HepG2 (cell line): ENCODE results near the gene PEX14. TPM values are rescaled to one million over a fixed set of nuclear protein-coding genes. Genes with fewer than 3 reads are reported as not detected.

Source experiments
- ARNTL ChIP-seq: sonication (generic); formaldehyde crosslinking; IDR thresholded peaks from 2 replicates; pipeline ENCODE4 v1.4.0; 2020; ENCODE audit warnings: mild to moderate bottlenecking, missing genetic modification reagents
- ATF1 ChIP-seq: IDR thresholded peaks from 2 replicates; pipeline ENCODE4 v1.6.1; 2016; ENCODE audit warnings: mild to moderate bottlenecking, control low read depth
- CEBPB ChIP-seq: IDR thresholded peaks from 2 replicates; pipeline ENCODE4 v1.6.1; 2011; ENCODE audit warnings: low read depth, low read length, improper control_type of control experiment, borderline replicate concordance
- ELF4 ChIP-seq: sonication (generic); formaldehyde crosslinking; IDR thresholded peaks from 2 replicates; pipeline ENCODE4 v1.5.0; 2020; ENCODE audit warnings: missing genetic modification reagents, mild to moderate bottlenecking, moderate library complexity, borderline replicate concordance
- HMGXB3 ChIP-seq: sonication (generic); formaldehyde crosslinking; IDR thresholded peaks from 2 replicates; pipeline ENCODE4 v1.4.0; 2020; ENCODE audit warnings: missing genetic modification reagents, borderline replicate concordance
- IKZF4 ChIP-seq: sonication (generic); formaldehyde crosslinking; IDR thresholded peaks from 2 replicates; pipeline ENCODE4 v1.5.1; 2020; ENCODE audit warnings: borderline replicate concordance, mild to moderate bottlenecking, low read depth, missing genetic modification reagents; ENCODE audit errors: not compliant biosample characterization
- IRF1 ChIP-seq: sonication (generic); formaldehyde crosslinking; IDR thresholded peaks from 2 replicates; pipeline ENCODE4 v1.4.0; 2020; ENCODE audit warnings: low read depth, mild to moderate bottlenecking, missing genetic modification reagents
- KLF13 ChIP-seq: sonication (generic); formaldehyde crosslinking; IDR thresholded peaks from 2 replicates; pipeline ENCODE4 v1.4.0; 2020; ENCODE audit warnings: mild to moderate bottlenecking, missing genetic modification reagents
- SMAD9 ChIP-seq: sonication (generic); formaldehyde crosslinking; IDR thresholded peaks from 2 replicates; pipeline ENCODE4 v1.5.1; 2020; ENCODE audit warnings: mild to moderate bottlenecking, missing genetic modification reagents
- TBP ChIP-seq: sonication (generic); formaldehyde crosslinking; IDR thresholded peaks from 2 replicates; pipeline ENCODE4 v1.5.0; 2020; ENCODE audit warnings: missing genetic modification reagents
- THYN1 ChIP-seq: sonication (generic); formaldehyde crosslinking; IDR thresholded peaks from 2 replicates; pipeline ENCODE4 v1.8.1; 2023; ENCODE audit warnings: low read depth, mild to moderate bottlenecking, moderate library complexity, missing genetic modification reagents, borderline replicate concordance
- ZMYM2 ChIP-seq: sonication (generic); formaldehyde crosslinking; IDR thresholded peaks from 2 replicates; pipeline ENCODE4 v1.8.0; 2022; ENCODE audit warnings: mild to moderate bottlenecking, missing genetic modification reagents
- ZNF20 ChIP-seq: sonication (generic); formaldehyde crosslinking; IDR thresholded peaks from 2 replicates; pipeline ENCODE4 v1.4.0; 2020; ENCODE audit warnings: mild to moderate bottlenecking, moderate library complexity, missing genetic modification reagents
- ZNF33B ChIP-seq: sonication (generic); formaldehyde crosslinking; IDR thresholded peaks from 2 replicates; pipeline ENCODE4 v1.5.1; 2020; ENCODE audit warnings: mild to moderate bottlenecking, missing genetic modification reagents
- ZNF350 ChIP-seq: sonication (generic); formaldehyde crosslinking; IDR thresholded peaks from 2 replicates; pipeline ENCODE4 v1.4.0; 2020; ENCODE audit warnings: mild to moderate bottlenecking, low read depth, missing genetic modification reagents, borderline replicate concordance
- ZNF530 ChIP-seq: sonication (generic); formaldehyde crosslinking; IDR thresholded peaks from 2 replicates; pipeline ENCODE4 v1.5.0; 2020; ENCODE audit warnings: low read depth, mild to moderate bottlenecking, missing genetic modification reagents
- ZNF569 ChIP-seq: sonication (generic); formaldehyde crosslinking; IDR thresholded peaks from 2 replicates; pipeline ENCODE4 v1.5.0; 2020; ENCODE audit warnings: mild to moderate bottlenecking, missing genetic modification reagents, moderate library complexity, borderline replicate concordance
- ZNF589 ChIP-seq: sonication (generic); formaldehyde crosslinking; conservative IDR thresholded peaks from 2 replicates; pipeline ENCODE4 v1.8.0; 2022; ENCODE audit warnings: mild to moderate bottlenecking, moderate library complexity, missing genetic modification reagents
- ZNF724P ChIP-seq: sonication (generic); formaldehyde crosslinking; IDR thresholded peaks from 2 replicates; pipeline ENCODE4 v1.8.0; 2022; ENCODE audit warnings: missing genetic modification reagents, borderline replicate concordance
- polyA plus RNA-seq, 8 experiments: library from polyadenylated mRNA; depleted of rRNA in 3 of 8; stranded (reverse) in 7 of 8; unstranded in 1 of 8; fragments of >200 nt; fragmentation: Illumina TruSeq in 4 of 8; extraction: Trizol in 4 of 8; gene quantifications; 2 replicates each; pipeline versions ENCODE4 v1.2.1 to v1.2.3, GENCODE V29; 2011 to 2016; ENCODE audit warnings: low read depth in 4 of 8, missing spikeins in 1 of 8, mixed read lengths in 1 of 8; ENCODE audit not compliant: insufficient read depth in 1 of 8
- total RNA-seq, 5 experiments: library from RNA; depleted of rRNA; stranded (reverse); fragments of >200 nt; fragmentation: Illumina TruSeq; extraction: Trizol; gene quantifications; 2 replicates each; pipeline ENCODE4 v1.2.3, GENCODE V29; 2016; ENCODE audit warnings: low read depth in 1 of 5
- TF ChIP-seq, protein P1 (sequence below): IDR thresholded peaks from 2 replicates; pipeline ENCODE4 v1.6.1; 2012; ENCODE audit warnings: inconsistent platforms
- TF ChIP-seq, protein P2 (sequence below): sonication (generic); formaldehyde crosslinking; IDR thresholded peaks from 2 replicates; pipeline ENCODE4 v1.5.0; 2020; ENCODE audit warnings: mild to moderate bottlenecking, missing genetic modification reagents
- TF ChIP-seq, protein P3 (sequence below): IDR thresholded peaks from 2 replicates; pipeline ENCODE4 v1.6.1; 2016; ENCODE audit warnings: mild to moderate bottlenecking, missing biosample characterization, missing genetic modification reagents

The PEX14 gene
- total and polyA plus RNA-seq, 2 of the 13 experiments (the other 11 are each of a cell fraction or from before 2014, with no cell fraction given), result 6.5 to 9.9 TPM

DNA sequence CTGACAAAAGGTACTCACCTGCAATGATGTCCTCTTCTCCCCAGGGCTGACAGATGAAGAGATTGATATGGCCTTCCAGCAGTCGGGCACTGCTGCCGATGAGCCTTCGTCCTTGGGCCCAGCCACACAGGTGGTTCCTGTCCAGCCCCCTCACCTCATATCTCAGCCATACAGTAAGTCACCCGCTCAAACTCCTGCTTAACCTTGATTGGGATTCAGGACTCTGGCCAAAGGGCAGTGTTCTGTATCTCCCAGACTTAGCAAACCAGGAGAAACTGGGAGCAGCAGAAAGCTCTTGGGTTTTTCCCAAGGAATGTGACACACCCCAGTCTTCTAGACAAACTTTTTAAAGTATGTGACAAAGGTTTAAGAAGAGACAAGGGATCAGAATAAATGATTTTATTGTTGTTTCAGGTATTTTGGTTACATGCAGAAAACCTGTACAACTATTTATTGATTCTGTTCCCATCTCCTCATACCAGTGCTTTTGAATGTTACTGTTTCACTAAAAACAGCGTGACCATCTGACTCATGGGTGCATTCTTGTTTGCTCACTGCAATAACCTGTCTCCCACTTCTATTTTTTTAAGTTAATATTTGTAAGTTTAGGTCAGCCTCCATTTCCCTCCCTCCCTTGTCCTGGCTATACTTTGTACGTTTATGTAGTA, 124.6 kb downstream of the PEX14 start (continued):
- TF ChIP-seq HMGXB3 (CRISPR knock-in tag) (no peak), SMAD9 (no peak), ZNF589 (no peak), ZNF350 (CRISPR knock-in tag) (no peak), IRF1 (no peak), IKZF4 (CRISPR knock-in tag) (no peak), ARNTL (CRISPR knock-in tag) (no peak), ZNF569 (CRISPR knock-in tag) (no peak), ZNF724P (CRISPR knock-in tag) (no peak), CEBPB (no peak), ZMYM2 (CRISPR knock-in tag) (no peak), ZNF530 (CRISPR knock-in tag) (no peak), ATF1 (CRISPR knock-in tag) (no peak), ELF4 (CRISPR knock-in tag) (no peak), ZNF20 (CRISPR knock-in tag) (no peak), TBP (CRISPR knock-in tag) (no peak), ZNF33B (CRISPR knock-in tag) (0 out of 2 replicates have a peak, but pooled peaks have one; percentile 48), THYN1 (no peak), KLF13 (CRISPR knock-in tag) (no peak)
- TF ChIP-seq, protein P1, sequence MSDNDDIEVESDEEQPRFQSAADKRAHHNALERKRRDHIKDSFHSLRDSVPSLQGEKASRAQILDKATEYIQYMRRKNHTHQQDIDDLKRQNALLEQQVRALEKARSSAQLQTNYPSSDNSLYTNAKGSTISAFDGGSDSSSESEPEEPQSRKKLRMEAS, result peak; percentile 93
- TF ChIP-seq, protein P2, sequence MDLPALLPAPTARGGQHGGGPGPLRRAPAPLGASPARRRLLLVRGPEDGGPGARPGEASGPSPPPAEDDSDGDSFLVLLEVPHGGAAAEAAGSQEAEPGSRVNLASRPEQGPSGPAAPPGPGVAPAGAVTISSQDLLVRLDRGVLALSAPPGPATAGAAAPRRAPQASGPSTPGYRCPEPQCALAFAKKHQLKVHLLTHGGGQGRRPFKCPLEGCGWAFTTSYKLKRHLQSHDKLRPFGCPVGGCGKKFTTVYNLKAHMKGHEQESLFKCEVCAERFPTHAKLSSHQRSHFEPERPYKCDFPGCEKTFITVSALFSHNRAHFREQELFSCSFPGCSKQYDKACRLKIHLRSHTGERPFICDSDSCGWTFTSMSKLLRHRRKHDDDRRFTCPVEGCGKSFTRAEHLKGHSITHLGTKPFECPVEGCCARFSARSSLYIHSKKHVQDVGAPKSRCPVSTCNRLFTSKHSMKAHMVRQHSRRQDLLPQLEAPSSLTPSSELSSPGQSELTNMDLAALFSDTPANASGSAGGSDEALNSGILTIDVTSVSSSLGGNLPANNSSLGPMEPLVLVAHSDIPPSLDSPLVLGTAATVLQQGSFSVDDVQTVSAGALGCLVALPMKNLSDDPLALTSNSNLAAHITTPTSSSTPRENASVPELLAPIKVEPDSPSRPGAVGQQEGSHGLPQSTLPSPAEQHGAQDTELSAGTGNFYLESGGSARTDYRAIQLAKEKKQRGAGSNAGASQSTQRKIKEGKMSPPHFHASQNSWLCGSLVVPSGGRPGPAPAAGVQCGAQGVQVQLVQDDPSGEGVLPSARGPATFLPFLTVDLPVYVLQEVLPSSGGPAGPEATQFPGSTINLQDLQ, result no peak
- TF ChIP-seq, protein P3, sequence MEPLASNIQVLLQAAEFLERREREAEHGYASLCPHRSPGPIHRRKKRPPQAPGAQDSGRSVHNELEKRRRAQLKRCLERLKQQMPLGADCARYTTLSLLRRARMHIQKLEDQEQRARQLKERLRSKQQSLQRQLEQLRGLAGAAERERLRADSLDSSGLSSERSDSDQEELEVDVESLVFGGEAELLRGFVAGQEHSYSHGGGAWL (CRISPR knock-in tag), result no peak
